Endothelial cell of umbilical vein (primary cell): ENCODE measurements around the gene KAZN. TPM values are rescaled to one million over a fixed set of nuclear protein-coding genes. Genes with fewer than 3 reads are reported as not detected.

Experiments used
- BruUV-seq: library from RNA; stranded (reverse); fragments of 400-500 nt; replicated peaks from 2 replicates; lab custom pipeline; 2021; lab: Mats Ljungman, UMichigan
- CTCF ChIA-PET: fragments of 300-600, 350-600 bp; sonication (Branson Sonifier 250); formaldehyde crosslinking; loops from one replicate; lab custom pipeline; 2021; ENCODE audit warnings: antibody characterized with exemption, inconsistent platforms; lab: Charles Lee
- POLR2A ChIA-PET: fragments of 300-600, 350-600 bp; sonication (Branson Sonifier 250); formaldehyde crosslinking; loops from one replicate; lab custom pipeline; 2021; ENCODE audit warnings: antibody characterized with exemption, inconsistent platforms; lab: Charles Lee
- DNase-seq: peaks from one replicate; pipeline ENCODE4 v3.0.0-alpha.2; 2011; ENCODE audit warnings: low read depth, low spot score
- FAIRE-seq: peaks from 2 replicates; lab custom pipeline; 2011; peaks lifted over from hg19 to GRCh38; lab: Jason Lieb, UNC
- H2AFZ ChIP-seq: 2 replicates; pipeline ENCODE4 v1.6.0; 2012; ENCODE audit warnings: low read depth, low read length, control low read depth, inconsistent platforms
- H3K27ac ChIP-seq: 2 replicates; pipeline ENCODE4 v1.5.1; 2011; ENCODE audit warnings: low read depth, mild to moderate bottlenecking, control low read depth, low read length, moderate library complexity; ENCODE audit not compliant: insufficient read depth
- H3K27me3 ChIP-seq, 2 experiments: 2 replicates each; pipeline versions ENCODE4 v1.6.0 to v1.6.1; 2011; ENCODE audit warnings: low read length in 2 of 2, mixed read lengths in 1 of 2; ENCODE audit not compliant: control insufficient read depth in 2 of 2, insufficient read depth in 2 of 2
- H3K36me3 ChIP-seq, 2 experiments: 2 replicates in 1 of 2; 3 replicates in 1 of 2; pipeline ENCODE4 v1.5.1; 2011; ENCODE audit warnings: low read length in 2 of 2, mild to moderate bottlenecking in 1 of 2, moderate library complexity in 1 of 2; ENCODE audit not compliant: control insufficient read depth in 2 of 2, insufficient read depth in 2 of 2; ENCODE audit errors: extremely low read depth in 1 of 2
- H3K4me1 ChIP-seq: 3 replicates; pipeline ENCODE4 v1.5.1; 2011; ENCODE audit warnings: mild to moderate bottlenecking, low read length; ENCODE audit not compliant: control insufficient read depth, insufficient read depth; ENCODE audit errors: extremely low read depth
- H3K4me2 ChIP-seq: 2 replicates; pipeline ENCODE4 v1.6.1; 2011; ENCODE audit warnings: low read length, control low read depth, mixed read lengths; ENCODE audit not compliant: insufficient read depth
- H3K4me3 ChIP-seq, 3 experiments: fragments of 200-600 bp in 1 of 3; sonication (generic), shearing (Covaris generic) in 1 of 3; replicated peaks in 1 of 3; 2 replicates each; pipeline ENCODE4 v1.5.1; 2011 to 2016; ENCODE audit warnings: control low read depth in 3 of 3, low read length in 3 of 3, mild to moderate bottlenecking in 2 of 3, inconsistent platforms in 1 of 3, low read depth in 1 of 3, moderate library complexity in 1 of 3; ENCODE audit not compliant: insufficient read depth in 1 of 3
- H3K79me2 ChIP-seq: 2 replicates; pipeline ENCODE4 v1.6.0; 2012; ENCODE audit warnings: low read length, inconsistent platforms; ENCODE audit not compliant: control insufficient read depth, insufficient read depth
- H3K9ac ChIP-seq: replicated peaks from 2 replicates; pipeline ENCODE3; 2011; ENCODE audit warnings: low read length, control low read depth; ENCODE audit not compliant: insufficient read depth; ENCODE audit errors: extremely low read depth
- H3K9me1 ChIP-seq: replicated peaks from 3 replicates; pipeline ENCODE4 v1.6.0; 2011; ENCODE audit warnings: mild to moderate bottlenecking, low read length; ENCODE audit not compliant: control insufficient read depth, insufficient read depth; ENCODE audit errors: extremely low read depth
- H3K9me3 ChIP-seq: replicated peaks from 2 replicates; pipeline ENCODE4 v1.5.1; 2012; ENCODE audit warnings: low read length, inconsistent platforms; ENCODE audit not compliant: control insufficient read depth, insufficient read depth
- H4K20me1 ChIP-seq: replicated peaks from 2 replicates; pipeline ENCODE3; 2011; ENCODE audit warnings: mild to moderate bottlenecking, low read length; ENCODE audit not compliant: control insufficient read depth, insufficient read depth; ENCODE audit errors: extremely low read depth
- CTCF ChIP-seq, 2 donors: IDR thresholded peaks; 1 replicate in 1 of 2; 2 replicates in 1 of 2; pipeline ENCODE4 v1.5.1; 2011; ENCODE audit warnings: low read length in 2 of 2, mild to moderate bottlenecking in 2 of 2, moderate library complexity in 2 of 2, control low read depth in 1 of 2, inconsistent platforms in 1 of 2, low read depth in 1 of 2; ENCODE audit not compliant: insufficient read depth in 1 of 2; ENCODE audit errors: extremely low read depth in 1 of 2
- EZH2 ChIP-seq: IDR thresholded peaks from 2 replicates; pipeline ENCODE4 v1.6.1; 2012; ENCODE audit warnings: borderline replicate concordance, low read depth, mild to moderate bottlenecking, moderate library complexity, low read length, inconsistent platforms; ENCODE audit not compliant: severe bottlenecking
- FOS ChIP-seq: IDR thresholded peaks from 2 replicates; pipeline ENCODE4 v1.6.1; 2011; ENCODE audit warnings: mild to moderate bottlenecking, low read length, moderate library complexity, borderline replicate concordance; ENCODE audit not compliant: insufficient read depth
- GATA2 ChIP-seq: IDR thresholded peaks from 2 replicates; pipeline ENCODE4 v1.7.0; 2011; ENCODE audit warnings: low read depth, mild to moderate bottlenecking, moderate library complexity, mixed read lengths, low read length; ENCODE audit not compliant: insufficient read length, insufficient read depth
- JUN ChIP-seq: IDR thresholded peaks from 2 replicates; pipeline ENCODE4 v1.6.1; 2011; ENCODE audit warnings: borderline replicate concordance, low read depth; ENCODE audit not compliant: insufficient read length, insufficient read depth
- MYC ChIP-seq: IDR thresholded peaks from one replicate; pipeline ENCODE4 v1.6.1; 2011; ENCODE audit warnings: mild to moderate bottlenecking, low read depth, low read length
- POLR2A ChIP-seq: IDR thresholded peaks from 2 replicates; pipeline ENCODE4 v1.6.1; 2012; ENCODE audit warnings: low read depth, mild to moderate bottlenecking, control low read depth, low read length
- POLR2AphosphoS5 ChIP-seq: IDR thresholded peaks from 2 replicates; pipeline ENCODE4 v1.6.1; 2012; ENCODE audit warnings: low read depth, mild to moderate bottlenecking, control low read depth, low read length, moderate library complexity; ENCODE audit not compliant: insufficient read depth
- dilution Hi-C: fragments of 300-500 bp; cut with MboI; formaldehyde crosslinking; loops from one replicate; pipeline ENCODE4 v1.15.0; 2019; ENCODE audit warnings: low sequenced_read_pairs; ENCODE audit not compliant: extremely low pct_ligation_motif_present
- intact Hi-C: fragments of 100-400 bp; cut with micrococcal nuclease; formaldehyde crosslinking; loops from one replicate; pipeline ENCODE4 v1.10.0; 2022
- polyA plus RNA-seq, 4 experiments: library from polyadenylated mRNA; depleted of rRNA in 3 of 4; stranded (reverse) in 3 of 4; unstranded in 1 of 4; fragments of >200 nt; gene quantifications; 2 replicates each; pipeline versions ENCODE4 v1.2.1 to v1.2.3, GENCODE V29; 2011 to 2012; ENCODE audit warnings: missing spikeins in 1 of 4
- total RNA-seq: library from RNA; stranded (reverse); gene quantifications from 2 replicates; pipeline ENCODE4 v1.2.3, GENCODE V29; 2021
- TF ChIP-seq, protein P1 (sequence below): IDR thresholded peaks from 2 replicates; pipeline ENCODE4 v1.6.1; 2011; ENCODE audit not compliant: insufficient read depth, insufficient read length

Gene KAZN
- total and polyA plus RNA-seq, 2 donors (not counting 3 experiments of a cell fraction or from before 2014, with no cell fraction given) = 1.6 to 5.8 TPM

DNA sequence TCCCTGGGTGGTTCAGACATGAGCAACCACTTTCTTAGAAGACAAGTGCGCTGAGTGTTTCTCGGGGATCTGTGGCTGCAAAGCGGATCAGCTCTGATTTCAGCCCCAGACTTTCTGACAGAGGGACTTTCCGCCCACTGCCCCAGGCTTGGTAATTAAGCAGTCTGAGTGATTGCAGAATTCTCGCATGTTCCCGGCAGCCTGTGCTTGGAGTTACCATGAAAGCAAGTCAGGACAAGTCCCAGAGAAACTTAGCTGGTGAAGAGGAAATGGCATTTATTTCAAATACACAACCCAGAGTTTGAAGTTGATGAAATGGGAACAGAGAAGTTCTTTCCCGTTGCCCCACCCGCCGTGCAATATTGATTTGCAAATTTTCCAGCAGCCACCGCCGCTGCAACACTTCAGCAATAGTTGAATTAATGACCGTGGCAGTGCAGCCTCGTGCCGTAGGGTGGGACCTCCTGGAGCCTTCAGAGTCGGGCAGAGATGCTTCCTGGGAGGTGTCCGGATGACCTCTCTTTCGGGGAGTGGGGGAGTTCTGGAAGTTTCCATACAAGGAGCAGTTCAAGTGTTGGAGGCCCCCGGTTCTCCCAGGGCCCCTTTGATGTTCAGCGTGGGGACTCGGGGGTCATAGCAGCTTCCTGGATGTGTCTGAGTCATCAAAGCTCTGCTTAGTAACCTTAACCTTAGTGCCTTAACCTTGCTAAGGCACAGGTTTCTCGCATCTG lies 134.7 kb downstream of the KAZN start:
- H3K27ac ChIP-seq = no peak overlapping the region
- H3K4me2 ChIP-seq = no peak overlapping the region
- no peaks in the 10 kb centered on the region for H3K9me3 ChIP-seq
- no peaks in the 10 kb centered on the region for H3K4me1 ChIP-seq
- dilution Hi-C loops (no loop called here), intact Hi-C loops (no loop called here)
- no TSS peak for BruUV-seq
- no peak overlapping the region for H3K4me3 ChIP-seq
- no peak overlapping the region for H2AFZ ChIP-seq
- no peaks in the 10 kb centered on the region for H4K20me1 ChIP-seq
- H3K9ac ChIP-seq = no peak overlapping the region
- H3K79me2 ChIP-seq = no peaks in the 10 kb centered on the region
- POLR2A ChIA-PET = no interaction called here
- TF ChIP-seq EZH2 (no peak), MYC (no peak), CTCF (IDR thresholded peaks at IDR 0.05; ENCODE audit: extremely low read depth in 1 of 2, insufficient read depth in 1 of 2, low read depth in 1 of 2, low read length in 2 of 2) (no peak), FOS (no peak), POLR2A (no peak), GATA2 (no peak), JUN (no peak), POLR2AphosphoS5 (no peak)
- TF ChIP-seq, protein P1, sequence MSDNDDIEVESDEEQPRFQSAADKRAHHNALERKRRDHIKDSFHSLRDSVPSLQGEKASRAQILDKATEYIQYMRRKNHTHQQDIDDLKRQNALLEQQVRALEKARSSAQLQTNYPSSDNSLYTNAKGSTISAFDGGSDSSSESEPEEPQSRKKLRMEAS = no peak
- no peaks in the 10 kb centered on the region for H3K9me1 ChIP-seq
- no peak for FAIRE-seq
- no peaks in the 10 kb centered on the region for H3K27me3 ChIP-seq
- CTCF ChIA-PET = no interaction called here
- no peaks in the 10 kb centered on the region for H3K36me3 ChIP-seq
- DNase-seq = no peak
